Hepatic stellate cell (primary cell): ENCODE measurements around the gene FAM163A.
"Not testable (repeated sequence)": the region's sequence is repeated elsewhere in the genome, so short reads cannot be mapped to it uniquely, and the experiment has no call there.

Experiments
- DNase-seq: peaks from one replicate; pipeline ENCODE4 v3.0.0; 2011; ENCODE audit warnings: low spot score

The FAM163A gene

GRCh38 chr1:179816196-179816960, 73.3 kb downstream of the FAM163A start:
- DNase-seq, result no peak

GRCh38 chr1:179817056-179817455, 74.0 kb downstream of the FAM163A start:
- DNase-seq, result no peak

- DNase-seq, result peak; percentile 88
Measured at GRCh38 chr1:179817789-179818188, 74.7 kb downstream of the FAM163A start.

GRCh38 chr1:179818260-179818659, 75.2 kb downstream of the FAM163A start:
- no peak for DNase-seq

- no peak for DNase-seq
Measured at GRCh38 chr1:179818743-179819173, 75.7 kb downstream of the FAM163A start.

DNA sequence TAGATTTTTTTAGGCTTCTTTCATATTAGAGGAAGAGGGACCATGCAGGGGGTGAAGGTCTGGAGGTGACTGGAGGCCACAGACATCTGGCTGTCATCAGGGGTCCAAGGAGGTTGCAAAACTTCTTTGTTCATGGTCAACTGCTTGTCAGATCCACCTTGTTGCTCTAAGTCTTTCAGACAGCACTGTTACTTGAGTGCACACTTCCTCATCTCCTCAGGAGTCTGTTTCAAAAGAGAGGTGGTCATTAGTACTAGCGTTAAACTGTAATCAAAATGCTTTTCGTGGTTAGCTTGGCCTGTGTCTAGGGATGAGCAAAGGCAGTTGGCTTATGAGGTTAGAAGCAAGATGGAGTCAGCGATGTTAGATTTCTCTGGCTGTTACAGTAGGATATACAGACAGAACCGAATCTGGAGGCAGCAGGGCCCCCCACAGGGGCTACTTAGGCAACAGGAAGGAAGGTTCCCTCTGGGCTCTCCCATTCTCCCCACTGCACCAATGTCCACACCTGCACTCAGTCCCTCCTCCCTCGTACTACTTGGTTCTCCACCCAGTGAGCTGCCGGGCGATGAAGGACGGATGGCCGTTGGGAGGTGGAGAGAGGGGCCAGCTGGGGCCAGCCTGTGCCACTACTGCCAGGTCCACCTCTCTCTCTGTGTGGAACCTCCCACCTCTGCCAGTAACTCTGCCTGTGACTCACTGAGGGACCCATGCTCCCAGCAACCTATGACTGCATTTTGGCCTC, 77.3 kb downstream of the FAM163A start:
- DNase-seq, result no peak

- DNase-seq, result no peak
Measured at GRCh38 chr1:179821524-179821923, 78.4 kb downstream of the FAM163A start.

DNA sequence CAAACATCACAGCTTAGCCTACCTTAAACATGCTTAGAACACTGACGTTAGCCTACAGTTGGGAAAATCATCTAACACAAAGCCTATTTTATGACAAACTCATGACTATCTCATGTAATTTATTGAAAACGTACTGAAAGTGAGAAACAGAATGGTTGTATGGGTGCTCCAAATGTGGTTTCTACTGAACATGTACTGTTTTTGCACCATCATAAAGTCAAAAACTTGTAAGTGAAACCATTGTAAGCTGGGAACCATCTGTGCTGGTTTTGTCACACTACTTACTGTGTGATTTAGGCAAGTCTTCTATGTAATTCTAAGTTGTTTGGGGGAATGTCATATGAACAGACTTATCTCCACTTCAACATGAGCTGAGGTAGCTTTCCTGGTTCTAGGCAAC, 79.0 kb downstream of the FAM163A start:
- DNase-seq, result no peak

- DNase-seq, result no peak
Measured at GRCh38 chr1:179823693-179824092, 80.6 kb downstream of the FAM163A start.

DNA sequence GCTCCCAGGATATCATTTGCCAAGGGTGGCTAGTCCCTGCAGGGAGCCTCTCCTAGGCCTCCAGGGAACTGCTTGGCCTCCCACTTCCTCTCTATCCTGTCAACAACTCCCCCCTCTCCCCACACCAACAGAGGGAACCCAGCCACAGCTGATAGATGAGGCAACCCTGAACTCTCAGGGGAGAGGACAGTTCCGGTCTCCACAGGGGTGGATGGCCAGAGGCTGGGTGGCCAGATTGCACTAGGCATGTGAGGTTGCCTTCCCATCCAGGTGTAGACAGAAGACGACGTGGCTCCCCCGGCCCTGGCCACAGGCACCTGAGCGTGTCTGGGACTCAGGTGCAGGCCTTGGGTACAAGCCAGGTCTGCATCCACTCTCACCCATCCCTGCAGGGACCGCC, 81.2 kb downstream of the FAM163A start:
- no peak for DNase-seq

DNA sequence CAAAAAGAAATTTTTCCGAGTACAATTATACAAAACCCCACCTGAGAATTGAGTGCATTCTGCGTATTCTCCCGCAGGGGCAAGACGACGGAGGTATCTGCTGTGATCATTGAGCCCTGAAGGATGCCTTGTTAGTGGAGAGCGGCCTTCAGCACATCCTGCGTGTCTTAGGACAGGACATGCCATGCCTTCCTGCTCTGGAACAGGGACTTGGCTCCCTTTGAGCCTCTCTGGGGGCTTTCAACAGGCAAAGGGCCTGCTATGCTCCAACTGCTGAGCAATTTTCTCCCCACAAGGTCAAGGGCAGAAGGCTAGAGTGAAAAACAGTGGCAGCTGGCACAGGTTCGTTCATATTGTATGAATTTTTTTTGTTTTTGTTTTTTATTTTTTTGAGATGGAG, 82.1 kb downstream of the FAM163A start:
- DNase-seq, result no peak

GRCh38 chr1:179825798-179826460, 82.8 kb downstream of the FAM163A start:
- no peak for DNase-seq

GRCh38 chr1:179826626-179827280, 83.7 kb downstream of the FAM163A start:
- no peak for DNase-seq

DNA sequence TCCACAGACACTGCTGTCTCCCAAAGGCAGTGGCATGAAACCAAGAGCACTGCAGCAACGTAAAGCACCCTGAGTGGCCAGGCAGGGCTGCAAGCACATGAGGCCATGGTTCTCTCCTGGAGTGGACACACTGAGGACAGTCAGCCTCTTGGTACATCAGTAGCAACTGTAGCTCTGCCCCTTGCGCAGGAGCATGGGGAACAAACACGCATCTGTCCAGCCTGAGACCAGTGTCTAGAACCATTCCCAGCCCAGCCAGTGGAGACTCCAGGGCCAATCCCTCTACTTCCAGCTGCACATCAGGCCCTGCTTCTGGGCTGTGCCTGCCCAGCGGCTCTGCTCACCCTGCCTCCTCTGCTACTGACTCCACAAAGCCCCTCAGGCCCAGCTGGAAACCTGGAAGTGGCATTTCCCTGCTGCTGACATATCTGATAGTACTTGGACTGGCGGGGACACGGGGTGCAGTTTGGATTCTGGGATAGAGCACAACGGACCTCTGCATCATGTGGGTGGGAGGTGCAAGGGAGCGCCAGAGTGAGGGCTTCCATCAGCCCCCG, 85.5 kb downstream of the FAM163A start:
- no peak for DNase-seq

DNA sequence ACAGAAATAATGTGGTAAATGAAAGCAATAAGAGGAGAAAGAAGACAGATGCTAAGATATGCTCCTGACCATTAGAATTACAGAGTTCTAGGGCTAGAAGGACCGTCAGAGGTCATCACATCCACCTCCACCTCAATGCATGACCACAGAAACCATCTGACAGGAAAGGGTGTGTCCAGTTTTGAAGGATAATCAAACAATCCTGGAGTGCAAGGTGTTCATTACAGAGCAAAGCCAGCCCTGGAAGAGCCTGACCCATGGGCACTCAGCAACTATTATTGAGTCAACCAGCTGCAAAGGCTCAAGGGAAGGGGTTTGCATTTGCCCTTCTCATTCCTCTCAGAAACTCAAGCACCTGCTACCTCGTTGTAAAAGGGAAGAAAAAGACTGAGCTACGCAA, 88.1 kb downstream of the FAM163A start:
- DNase-seq, result no peak

DNA sequence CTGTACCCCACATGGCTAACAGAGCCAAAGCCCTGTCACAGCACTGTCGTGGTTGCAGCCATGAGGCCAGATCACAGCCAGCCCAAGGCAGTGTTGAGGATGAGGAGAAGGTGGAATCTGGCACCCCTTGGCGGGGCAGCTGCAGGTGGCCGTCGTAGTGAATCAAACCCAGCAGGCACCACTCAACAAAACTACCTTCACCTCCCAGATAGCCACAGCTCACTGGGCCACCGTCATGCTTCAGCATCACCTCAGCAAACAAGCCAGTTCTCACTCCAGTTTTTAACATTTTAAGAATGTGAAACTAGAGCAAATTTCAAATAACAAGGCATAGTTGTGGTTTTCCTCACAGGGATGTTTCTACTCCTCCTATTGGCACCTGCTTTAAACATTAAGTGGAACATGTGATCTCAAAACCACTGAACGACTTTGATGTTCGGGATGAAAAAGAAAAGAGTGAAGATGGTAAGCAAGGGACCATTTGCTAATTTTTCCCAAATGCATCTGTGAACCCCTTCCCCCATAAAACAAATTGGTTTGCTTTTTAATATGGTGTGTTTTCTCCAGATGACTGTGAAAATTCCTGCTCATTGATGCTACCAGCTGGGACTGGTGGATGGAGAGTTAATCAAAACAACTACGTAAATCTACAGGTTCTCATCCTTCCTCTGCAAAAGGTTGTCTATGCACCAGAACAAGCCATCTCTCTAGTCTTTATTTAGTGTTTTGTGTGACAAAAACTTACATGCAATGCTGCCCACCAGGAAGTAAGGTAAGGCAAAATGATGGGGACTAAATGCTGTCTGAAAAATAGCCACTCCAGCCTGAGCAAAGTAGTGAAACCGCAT, 89.0 kb downstream of the FAM163A start:
- no peak for DNase-seq

DNA sequence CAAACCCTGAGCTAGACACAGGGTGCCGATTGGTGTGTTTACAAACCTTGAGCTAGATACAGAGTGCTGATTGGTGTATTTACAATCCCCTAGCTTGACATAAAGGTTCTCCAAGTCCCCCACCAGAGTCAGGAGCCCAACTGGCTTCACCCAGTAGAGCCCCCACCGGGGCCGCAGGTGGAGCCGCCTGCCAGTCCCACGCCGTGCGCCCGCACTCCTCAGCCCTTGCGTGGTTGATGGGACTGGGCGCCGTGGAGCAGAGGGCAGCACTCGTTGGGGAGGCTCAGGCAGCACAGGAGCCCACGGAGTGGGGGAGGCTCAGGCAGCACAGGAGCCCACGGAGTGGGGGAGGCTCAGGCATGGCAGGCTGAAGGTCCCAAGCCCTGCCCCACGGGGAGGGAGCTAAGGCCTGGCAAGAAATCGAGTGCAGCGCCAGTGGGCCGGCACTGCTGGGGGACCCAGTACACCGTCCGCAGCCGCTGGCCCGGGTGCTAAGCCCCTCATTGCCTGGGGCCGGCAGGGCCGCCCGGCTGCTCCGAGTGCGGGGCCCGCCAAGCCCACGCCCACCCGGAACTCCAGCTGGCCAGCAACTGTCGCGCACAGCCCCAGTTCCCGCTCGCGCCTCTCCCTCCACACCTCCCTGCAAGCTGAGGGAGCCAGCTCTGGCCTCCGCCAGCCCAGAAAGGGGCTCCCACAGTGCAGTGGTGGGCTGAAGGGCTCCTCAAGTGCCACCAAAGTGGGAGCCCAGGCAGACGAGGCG, 93.8 kb downstream of the FAM163A start:
- not testable (repeated sequence) for DNase-seq

DNA sequence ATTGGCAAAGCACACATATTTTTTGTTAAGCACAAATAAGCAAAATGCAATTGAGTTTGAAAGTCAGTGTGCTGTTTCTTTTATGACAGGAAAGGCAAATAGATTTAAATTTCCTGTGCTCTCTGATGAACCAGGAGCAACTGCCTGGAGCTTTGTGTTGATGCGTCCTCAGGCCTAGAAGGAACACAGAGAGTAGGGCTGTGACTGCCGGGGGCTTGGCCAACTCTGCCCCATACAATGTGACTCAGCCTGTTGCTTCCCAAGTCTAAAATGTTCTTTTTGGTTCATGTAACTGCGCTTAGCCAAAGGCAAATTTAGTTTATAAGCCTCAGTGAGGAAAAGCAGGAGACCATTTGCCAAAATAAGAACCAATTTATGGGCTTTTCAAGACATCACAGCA, 97.0 kb downstream of the FAM163A start:
- no peak for DNase-seq

DNA sequence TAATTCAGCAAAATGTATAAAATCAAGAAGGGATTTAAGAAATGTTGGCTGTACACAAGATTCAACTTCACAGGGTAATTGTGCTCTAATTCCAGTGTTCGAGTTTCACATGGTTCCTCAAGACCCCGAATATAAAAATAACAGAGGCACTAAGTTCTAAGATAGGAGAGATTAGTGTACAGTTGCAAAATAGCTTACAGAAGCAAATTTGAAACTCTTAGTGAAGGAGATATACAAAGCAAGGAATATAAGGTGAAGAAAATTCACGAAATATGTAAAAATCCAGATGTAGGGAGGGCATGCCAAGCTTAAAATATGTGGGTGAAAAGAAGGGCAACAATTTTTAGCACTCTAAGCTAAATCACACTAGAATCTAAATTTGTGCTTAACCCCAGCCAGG, 105.1 kb downstream of the FAM163A start:
- no peak for DNase-seq

GRCh38 chr1:179853102-179853501, 110.0 kb downstream of the FAM163A start:
- no peak for DNase-seq
